AG08395 (cell line): Measurements from ENCODE around the gene IRF2BPL.

Experiments
- DNase-seq: peaks from one replicate; pipeline ENCODE4 v3.0.0; 2012; ENCODE audit warnings: mixed read lengths, low spot score

IRF2BPL gene

DNA sequence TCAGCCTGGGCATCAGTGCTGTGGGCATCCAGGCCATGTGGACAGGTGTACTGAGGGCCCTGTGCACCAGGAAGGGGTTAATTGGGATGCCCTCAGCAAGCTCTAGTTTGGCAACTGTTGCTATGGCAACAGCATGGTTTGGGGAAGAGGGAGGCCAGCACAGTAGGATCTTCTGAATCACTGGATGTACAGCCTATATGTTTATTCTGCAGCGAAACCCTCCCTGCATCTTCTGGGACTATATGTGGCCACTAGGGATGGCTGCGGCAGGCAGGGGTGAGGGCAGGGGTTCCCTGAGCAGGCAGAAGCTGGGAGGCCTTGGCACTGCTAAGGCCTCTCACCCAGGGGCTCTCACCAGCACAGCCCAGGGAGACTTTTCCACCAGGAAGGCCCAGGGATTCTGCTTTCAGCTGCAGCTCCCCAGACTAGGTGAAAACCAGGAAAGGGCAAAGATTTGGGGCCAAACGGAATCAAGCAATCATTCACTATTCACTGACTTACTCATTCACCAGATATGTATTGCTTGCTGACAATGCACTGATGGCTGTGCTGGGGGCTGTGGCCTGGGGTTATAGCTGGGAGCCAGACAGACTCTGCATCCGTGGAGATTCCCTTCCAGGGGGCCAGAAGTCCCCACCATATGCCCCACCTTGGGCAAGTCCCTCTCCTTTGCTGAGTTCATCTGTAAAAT is 42.8 kb downstream of the IRF2BPL start:
- DNase-seq: peak; percentile 24

DNA sequence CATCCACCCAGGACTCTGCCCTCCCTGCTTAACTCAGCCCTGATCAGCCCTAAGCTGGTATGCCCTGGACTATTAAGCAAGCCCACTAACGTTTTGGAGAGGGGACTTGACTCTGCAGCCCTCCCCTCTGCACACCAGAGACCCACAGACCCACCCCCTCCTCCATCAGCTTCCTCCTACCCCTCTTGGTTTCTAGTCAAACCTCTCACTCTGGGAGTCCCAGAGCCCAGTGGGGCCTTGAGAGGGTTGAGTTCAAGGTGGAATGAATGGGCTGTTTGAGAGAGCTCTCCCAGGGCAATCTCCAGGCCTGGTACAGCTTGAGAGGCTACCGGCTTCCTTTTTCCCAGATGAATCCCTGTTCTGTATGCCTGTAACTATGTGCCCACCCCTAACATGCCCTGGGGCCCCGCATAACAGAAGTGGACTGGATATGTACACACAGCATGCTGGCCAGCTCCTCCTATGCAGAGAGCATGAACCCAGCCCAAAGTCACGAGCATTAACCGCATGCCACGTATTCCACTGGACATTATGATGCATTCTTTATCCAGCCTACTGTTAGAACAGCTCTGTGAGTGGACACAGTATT is 43.6 kb downstream of the IRF2BPL start:
- no peak for DNase-seq

DNA sequence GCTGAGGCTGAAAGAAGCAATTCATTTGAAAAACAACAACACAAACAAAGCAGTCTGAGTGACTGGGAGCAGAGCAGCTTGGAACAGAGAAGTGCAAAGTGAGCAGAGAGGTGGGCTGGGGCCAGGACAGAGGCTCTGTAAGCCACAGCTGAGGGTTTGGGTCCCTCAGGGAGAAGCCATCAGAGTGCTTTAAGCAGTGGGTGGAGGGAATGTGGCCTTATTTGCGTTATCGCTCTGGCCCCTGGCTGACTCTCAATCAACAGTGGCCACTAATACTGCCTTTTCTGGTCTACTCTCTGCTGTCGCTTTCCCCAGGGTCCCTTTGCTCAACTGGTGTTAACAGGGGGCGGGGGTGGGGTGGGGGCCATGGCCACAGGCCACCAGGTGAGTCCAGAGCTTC is 44.2 kb downstream of the IRF2BPL start:
- no peak for DNase-seq

DNA sequence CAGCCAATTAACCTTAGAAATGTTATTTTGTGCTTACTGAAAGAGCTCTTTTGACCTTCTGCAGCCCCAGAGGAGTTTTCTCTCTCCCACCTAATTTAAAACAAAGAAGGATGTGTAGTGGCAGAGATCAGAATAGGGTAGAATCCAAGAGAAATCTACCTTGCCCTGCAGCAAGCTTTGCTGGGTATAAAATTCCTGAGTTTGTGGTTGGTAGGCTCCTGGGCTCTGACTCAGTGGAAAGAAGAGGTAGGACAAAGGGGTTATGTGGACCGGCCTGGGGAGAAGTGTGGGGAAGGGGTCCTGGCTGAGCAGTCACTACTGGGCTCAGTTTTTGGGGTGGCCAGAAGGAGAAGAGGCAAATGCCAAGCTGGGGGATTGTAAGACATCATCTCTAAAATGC is 46.8 kb downstream of the IRF2BPL start:
- DNase-seq: no peak

DNA sequence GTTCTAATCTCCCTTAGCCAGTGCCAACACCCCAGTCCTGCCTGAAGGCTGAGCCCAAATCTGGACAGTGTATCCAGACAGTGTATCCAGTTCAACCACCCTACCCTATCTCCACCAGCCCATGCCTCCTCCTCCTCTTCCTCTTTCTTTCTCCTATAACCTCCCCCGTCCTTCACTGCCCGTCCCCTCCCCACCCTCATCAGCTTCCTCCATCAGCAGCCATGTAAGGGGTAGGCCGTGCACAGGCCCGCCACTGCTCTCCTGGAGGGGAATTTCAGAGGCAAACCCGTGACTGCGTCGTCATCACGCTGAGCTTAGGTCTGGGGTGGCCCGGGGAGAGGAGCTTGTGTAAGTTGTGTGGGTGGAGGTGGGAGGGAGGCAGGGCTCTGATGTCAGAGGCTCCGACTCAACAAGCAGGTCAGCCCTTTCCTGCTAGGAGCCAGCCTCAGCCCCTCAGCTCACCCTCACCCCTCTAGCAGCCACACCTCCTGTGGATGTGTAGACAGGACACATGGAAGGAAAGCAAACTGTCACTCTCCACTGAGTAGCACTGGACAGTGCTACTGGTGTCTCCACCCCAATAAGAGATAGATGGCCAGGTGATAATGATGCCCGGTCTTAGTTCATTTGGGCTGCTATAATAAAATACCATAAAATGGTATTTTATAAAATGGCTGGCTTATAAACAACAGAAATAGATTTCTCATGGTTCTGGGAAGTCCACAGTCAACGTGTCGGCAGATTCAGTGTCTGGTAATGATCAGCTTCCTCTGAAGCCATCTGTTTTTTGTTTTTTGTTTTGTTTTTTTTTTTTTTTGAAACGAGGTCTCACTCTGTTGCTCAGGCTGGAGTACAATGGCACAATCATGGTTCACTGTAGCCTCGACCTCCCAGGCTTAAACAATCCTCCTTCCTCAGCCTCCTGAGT is 50.5 kb downstream of the IRF2BPL start:
- peak; percentile 72 for DNase-seq

DNA sequence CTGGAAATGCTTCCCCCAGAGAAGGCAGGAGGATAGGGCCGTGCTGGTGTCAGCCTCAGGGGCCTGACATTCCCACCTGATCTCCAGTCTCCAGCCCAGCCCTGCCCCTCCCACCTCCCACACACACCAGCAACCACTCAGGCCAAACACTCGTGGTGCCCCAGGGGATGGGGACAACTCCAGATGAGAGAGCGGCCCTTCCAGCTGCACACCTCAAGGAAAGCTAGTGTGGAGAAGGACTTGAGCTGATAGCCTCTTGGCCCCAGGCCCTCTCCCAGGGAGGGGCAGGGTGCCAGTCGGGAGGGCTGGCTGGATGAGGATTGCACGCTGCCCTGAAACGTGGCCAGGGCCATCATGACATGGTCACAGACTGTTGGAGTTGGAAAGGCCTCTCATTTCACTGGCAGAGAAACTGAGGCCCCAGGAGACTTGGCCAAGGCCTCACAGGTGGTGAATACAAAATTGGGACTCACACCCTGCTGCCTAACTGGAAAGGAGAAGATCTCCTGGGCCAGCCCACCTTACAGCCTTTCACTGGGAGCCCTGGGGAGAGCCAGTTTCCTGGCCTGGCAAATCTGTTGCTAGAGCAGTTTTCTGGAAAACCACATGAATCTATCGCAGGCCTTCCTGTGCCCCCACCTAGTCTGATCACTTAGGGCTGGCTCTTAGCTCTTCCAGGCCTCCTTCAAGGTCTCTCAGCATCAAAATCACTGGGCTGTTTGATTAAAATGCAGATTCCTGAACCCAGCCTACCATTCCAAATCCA is 52.1 kb downstream of the IRF2BPL start:
- no peak for DNase-seq

DNA sequence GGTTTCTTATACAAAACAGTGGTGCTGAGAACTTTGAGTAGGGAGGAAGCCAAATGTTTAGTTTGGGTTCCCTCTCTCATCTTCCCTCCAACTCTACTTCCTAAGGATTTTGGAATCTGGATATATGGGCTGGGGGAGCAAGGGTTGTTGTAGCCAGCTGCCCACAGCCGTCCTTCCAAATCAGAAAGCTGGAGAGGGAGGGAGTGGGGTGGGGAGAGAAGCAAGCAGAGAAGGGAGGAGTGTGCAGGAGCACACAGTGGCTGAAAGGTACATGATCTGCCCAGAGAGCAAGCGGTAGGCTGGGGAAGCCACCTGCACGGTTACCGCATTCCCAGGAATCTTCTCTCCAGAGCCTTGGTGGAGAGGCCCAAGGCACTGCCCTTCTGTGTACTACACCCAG is 52.7 kb downstream of the IRF2BPL start:
- no peak for DNase-seq

DNA sequence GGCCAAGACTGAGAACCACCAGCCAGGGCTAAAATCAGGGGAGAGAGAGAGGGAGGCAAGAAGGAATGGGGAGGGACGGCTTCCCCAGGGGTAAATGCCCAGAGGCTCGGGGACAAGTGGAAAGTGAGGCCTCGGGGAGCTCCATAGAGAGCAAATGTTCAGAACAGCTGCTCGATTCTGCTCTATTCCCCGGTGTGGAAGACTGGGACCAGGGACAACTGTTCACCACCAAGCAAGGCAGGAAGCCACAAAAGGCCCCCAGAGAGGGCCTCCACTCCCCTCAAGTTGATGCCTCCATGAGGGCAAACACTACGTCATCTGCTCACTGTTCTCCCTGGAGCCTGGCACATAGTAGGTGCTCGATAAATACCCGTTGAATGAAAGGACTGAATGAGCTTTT is 53.5 kb downstream of the IRF2BPL start:
- no peak for DNase-seq
